Inflammatory macrophage treated with lipopolysaccharide for 1 hour (primary cell): Measurements from ENCODE around the gene IQCN.

ENCODE experiments used
- DNase-seq, 2 donors: peaks; one replicate each; pipeline ENCODE4 v3.0.0-alpha.2; 2020 to 2022

IQCN gene

GRCh38 chr19:18208098-18208951 lies 65.9 kb downstream of the IQCN start:
- DNase-seq, result peak in 1 of 2 donors; percentile 55
